Osteoblast (primary cell): Measurements from ENCODE around the gene GNB2. TPM values are rescaled to one million over a fixed set of nuclear protein-coding genes. Genes with fewer than 3 reads are reported as not detected.

Experiments
- DNase-seq: peaks from one replicate; pipeline ENCODE4 v3.0.0; 2011; ENCODE audit warnings: low spot score, mixed read lengths; ENCODE audit not compliant: insufficient read length; ENCODE audit errors: missing footprints
- H2AFZ ChIP-seq: 2 replicates; pipeline ENCODE4 v1.6.0; 2011; ENCODE audit warnings: mild to moderate bottlenecking, low read length
- H3K27ac ChIP-seq: 2 replicates; pipeline ENCODE4 v1.5.1; 2011; ENCODE audit warnings: mild to moderate bottlenecking, low read depth, low read length, moderate library complexity
- H3K27me3 ChIP-seq: 2 replicates; pipeline ENCODE4 v1.6.0; 2012; ENCODE audit warnings: mild to moderate bottlenecking, control low read depth, inconsistent platforms, low read length, moderate library complexity; ENCODE audit not compliant: insufficient read depth
- H3K36me3 ChIP-seq: 2 replicates; pipeline ENCODE4 v1.5.1; 2011; ENCODE audit warnings: mild to moderate bottlenecking, low read length, control low read depth, moderate library complexity; ENCODE audit not compliant: insufficient read depth
- H3K4me1 ChIP-seq: 2 replicates; pipeline ENCODE4 v1.5.1; 2011; ENCODE audit warnings: mild to moderate bottlenecking, low read length, control low read depth, moderate library complexity; ENCODE audit not compliant: insufficient read depth
- H3K4me2 ChIP-seq: 2 replicates; pipeline ENCODE4 v1.6.0; 2011; ENCODE audit warnings: mild to moderate bottlenecking, low read length; ENCODE audit not compliant: insufficient read depth
- H3K4me3 ChIP-seq: fragments of 200-600 bp; sonication (generic); 3 replicates; pipeline ENCODE4 v1.5.1; 2012; ENCODE audit warnings: mild to moderate bottlenecking, low read length, inconsistent platforms; ENCODE audit not compliant: insufficient read depth
- H3K79me2 ChIP-seq: 2 replicates; pipeline ENCODE4 v1.6.0; 2012; ENCODE audit warnings: mild to moderate bottlenecking, low read length, control low read depth, inconsistent platforms; ENCODE audit not compliant: insufficient read depth
- H3K9me3 ChIP-seq: 2 replicates; pipeline ENCODE4 v1.5.1; 2011; ENCODE audit warnings: low read depth, low read length, control low read depth
- H4K20me1 ChIP-seq: 2 replicates; pipeline ENCODE4 v1.6.0; 2012; ENCODE audit warnings: mild to moderate bottlenecking, low read length, control low read depth; ENCODE audit not compliant: insufficient read depth
- CTCF ChIP-seq: IDR thresholded peaks from 2 replicates; pipeline ENCODE4 v1.5.1; 2011; ENCODE audit warnings: mild to moderate bottlenecking, low read depth, low read length, moderate library complexity; ENCODE audit errors: extremely low read depth
- total RNA-seq: library from RNA; depleted of rRNA; stranded (reverse); fragments of >200 nt; gene quantifications from 2 replicates; pipeline ENCODE4 v1.2.3, GENCODE V29; 2012

The GNB2 gene
- total RNA-seq, 1 donor = 72.7 TPM

- H3K4me3 ChIP-seq = no peak overlapping the region
- H3K79me2 ChIP-seq = peaks cover 40% of the 10 kb centered on the region
- H3K4me2 ChIP-seq = no peak overlapping the region
- no peaks in the 10 kb centered on the region for H3K27me3 ChIP-seq
- H3K4me1 ChIP-seq = peaks cover 3% of the 10 kb centered on the region
- H2AFZ ChIP-seq = no peak overlapping the region
- peaks cover 38% of the 10 kb centered on the region for H4K20me1 ChIP-seq
- H3K9me3 ChIP-seq = no peaks in the 10 kb centered on the region
- peak; percentile 89 for DNase-seq
- TF ChIP-seq CTCF = no peak
- peaks cover 50% of the 10 kb centered on the region for H3K36me3 ChIP-seq
- no peak overlapping the region for H3K27ac ChIP-seq
Measured at GRCh38 chr7:100679129-100679926, 5.8 kb downstream of the GNB2 start.

GRCh38 chr7:100679927-100680575, 6.5 kb downstream of the GNB2 start:
- Histone ChIP-seq H3K4me1 (peaks cover 3% of the 10 kb centered on the region), H4K20me1 (peaks cover 38% of the 10 kb centered on the region), H3K9me3 (no peaks in the 10 kb centered on the region), H3K27ac (no peak overlapping the region), H3K4me2 (no peak overlapping the region), H3K27me3 (no peaks in the 10 kb centered on the region), H3K79me2 (peaks cover 33% of the 10 kb centered on the region), H3K4me3 (no peak overlapping the region), H3K36me3 (peaks cover 56% of the 10 kb centered on the region), H2AFZ (no peak overlapping the region)
- no peak for TF ChIP-seq CTCF
- DNase-seq = peak; percentile 95

- TF ChIP-seq CTCF = no peak
- Histone ChIP-seq H3K27ac (no peak overlapping the region), H3K9me3 (no peaks in the 10 kb centered on the region), H3K36me3 (peaks cover 56% of the 10 kb centered on the region), H3K79me2 (peaks cover 27% of the 10 kb centered on the region), H3K4me2 (no peak overlapping the region), H3K27me3 (no peaks in the 10 kb centered on the region), H4K20me1 (peaks cover 38% of the 10 kb centered on the region), H2AFZ (no peak overlapping the region), H3K4me3 (no peak overlapping the region), H3K4me1 (peaks cover 3% of the 10 kb centered on the region)
- peak; percentile 89 for DNase-seq
Measured at GRCh38 chr7:100680576-100681271, 7.2 kb downstream of the GNB2 start.
